Subcutaneous adipose tissue (tissue), 4 donors: ENCODE measurements around the gene HRH1. TPM values are rescaled to one million over a fixed set of nuclear protein-coding genes. Genes with fewer than 3 reads are reported as not detected.

Source experiments
- total RNA-seq, 4 donors: library from RNA; depleted of rRNA; stranded (reverse); fragments of >200 nt; gene quantifications; one replicate each; pipeline ENCODE4 v1.1.0, GENCODE V29; 2016
- TF ChIP-seq, protein P1 (sequence below): fragments of 450-650 bp; IDR thresholded peaks from one replicate; pipeline ENCODE4 v1.5.1; 2016; ENCODE audit warnings: low read depth, mild to moderate bottlenecking, control low read depth, antibody characterized with exemption, moderate library complexity

HRH1 gene
- total RNA-seq, 4 donors from 2014 or later, result 3.2 to 8.4 (median 4.9) TPM

DNA sequence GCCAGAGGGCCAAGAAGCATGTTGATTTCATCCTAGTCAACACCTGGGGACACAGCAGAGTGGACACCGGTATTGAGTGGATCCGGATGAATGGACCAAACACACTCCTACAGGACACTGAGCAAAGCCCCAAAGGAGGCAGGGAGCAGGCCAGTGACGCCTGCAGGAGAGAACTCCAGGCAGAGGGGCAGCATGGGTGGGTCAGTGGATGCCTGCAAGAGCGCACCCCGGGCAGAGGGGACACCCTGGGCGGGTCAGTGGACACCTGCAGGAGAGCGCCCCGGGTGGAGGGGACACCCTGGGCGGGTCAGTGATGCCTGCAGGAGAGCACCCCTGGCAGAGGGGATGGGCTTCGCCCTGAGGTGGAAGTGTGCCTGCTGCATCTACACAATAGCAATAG, 27.6 kb upstream of the HRH1 start:
- TF ChIP-seq, protein P1, sequence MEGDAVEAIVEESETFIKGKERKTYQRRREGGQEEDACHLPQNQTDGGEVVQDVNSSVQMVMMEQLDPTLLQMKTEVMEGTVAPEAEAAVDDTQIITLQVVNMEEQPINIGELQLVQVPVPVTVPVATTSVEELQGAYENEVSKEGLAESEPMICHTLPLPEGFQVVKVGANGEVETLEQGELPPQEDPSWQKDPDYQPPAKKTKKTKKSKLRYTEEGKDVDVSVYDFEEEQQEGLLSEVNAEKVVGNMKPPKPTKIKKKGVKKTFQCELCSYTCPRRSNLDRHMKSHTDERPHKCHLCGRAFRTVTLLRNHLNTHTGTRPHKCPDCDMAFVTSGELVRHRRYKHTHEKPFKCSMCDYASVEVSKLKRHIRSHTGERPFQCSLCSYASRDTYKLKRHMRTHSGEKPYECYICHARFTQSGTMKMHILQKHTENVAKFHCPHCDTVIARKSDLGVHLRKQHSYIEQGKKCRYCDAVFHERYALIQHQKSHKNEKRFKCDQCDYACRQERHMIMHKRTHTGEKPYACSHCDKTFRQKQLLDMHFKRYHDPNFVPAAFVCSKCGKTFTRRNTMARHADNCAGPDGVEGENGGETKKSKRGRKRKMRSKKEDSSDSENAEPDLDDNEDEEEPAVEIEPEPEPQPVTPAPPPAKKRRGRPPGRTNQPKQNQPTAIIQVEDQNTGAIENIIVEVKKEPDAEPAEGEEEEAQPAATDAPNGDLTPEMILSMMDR, result no peak

DNA sequence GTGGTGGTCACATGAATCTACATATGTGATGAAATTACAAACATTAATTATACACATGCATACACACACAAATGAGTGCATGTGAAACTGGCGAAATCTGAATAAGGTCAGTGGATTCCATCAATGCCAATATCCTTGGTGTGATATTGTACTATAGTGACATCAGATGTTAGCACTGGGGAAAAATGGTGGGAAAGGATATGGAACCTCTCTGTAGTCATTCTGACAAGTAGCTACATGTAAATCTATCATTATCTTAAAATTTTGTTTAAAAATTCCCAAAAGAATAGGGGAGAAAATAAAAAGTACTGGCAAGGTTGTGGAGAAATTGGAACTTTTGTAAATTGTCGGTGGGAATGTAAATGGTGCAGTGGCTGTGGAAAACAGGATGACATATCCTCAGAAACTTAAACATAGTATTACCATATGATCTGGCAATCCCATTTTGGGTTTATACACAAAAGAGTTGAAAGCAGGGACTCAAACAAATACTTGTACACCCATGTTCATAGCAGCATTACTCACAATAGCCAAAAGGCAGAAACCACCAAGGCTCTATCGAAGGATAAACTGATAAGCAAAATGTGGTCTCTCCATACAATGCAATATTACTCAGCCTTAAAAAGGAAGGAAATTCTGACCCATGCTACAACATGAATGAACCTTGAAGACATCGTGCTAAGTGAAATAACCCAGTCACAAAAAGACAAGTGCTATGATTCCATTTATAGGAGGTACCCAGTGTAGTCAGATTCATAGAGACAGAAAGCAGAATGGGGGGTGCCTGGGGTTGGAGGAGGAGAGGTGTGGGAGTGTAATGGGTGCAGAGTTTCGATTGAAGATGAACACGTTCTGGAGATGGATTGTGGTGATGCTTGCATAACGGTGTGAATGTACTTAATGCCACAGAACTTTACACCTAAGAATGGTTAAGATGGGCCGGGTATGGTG, 25.3 kb upstream of the HRH1 start:
- TF ChIP-seq, protein P1, result no peak

DNA sequence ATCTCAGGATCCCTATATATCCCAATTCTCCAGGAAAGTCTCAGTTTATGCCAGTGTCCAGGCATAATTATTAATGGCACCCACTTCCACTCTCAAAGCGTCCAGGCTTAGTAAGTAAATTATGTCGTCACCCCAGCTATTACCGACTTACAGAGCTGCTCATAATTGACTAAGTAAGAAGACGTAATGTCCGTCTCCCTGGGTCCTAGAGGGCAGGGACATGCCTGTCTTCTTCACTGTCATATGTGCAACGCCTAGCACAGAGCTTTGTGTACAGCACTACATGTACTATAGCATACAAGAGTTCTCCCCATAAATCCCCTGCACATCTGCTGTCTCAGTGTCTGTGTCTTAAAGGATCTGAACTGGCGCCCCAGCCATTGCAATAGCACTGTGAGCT, 23.9 kb upstream of the HRH1 start:
- TF ChIP-seq, protein P1, result no peak

DNA sequence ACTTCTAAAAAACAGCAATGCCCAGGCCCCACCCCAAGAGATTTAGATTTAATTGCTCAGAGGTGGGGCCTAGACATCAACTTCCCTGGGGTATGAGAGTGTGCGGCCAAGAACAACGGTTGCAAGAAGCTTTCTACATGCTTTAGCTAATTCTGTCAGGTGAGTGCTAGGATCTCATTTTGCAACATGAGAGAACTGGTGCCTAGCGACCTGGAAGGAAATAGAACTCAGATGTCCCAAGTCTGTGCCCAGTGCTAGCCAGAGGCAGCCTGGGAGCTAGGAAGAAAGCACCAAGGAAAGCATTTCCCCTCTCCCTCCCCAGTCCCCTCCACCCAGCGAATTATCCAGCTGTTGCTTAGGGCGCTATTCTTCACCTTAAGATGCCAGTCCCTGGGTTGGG, 22.9 kb upstream of the HRH1 start:
- TF ChIP-seq, protein P1, result no peak

DNA sequence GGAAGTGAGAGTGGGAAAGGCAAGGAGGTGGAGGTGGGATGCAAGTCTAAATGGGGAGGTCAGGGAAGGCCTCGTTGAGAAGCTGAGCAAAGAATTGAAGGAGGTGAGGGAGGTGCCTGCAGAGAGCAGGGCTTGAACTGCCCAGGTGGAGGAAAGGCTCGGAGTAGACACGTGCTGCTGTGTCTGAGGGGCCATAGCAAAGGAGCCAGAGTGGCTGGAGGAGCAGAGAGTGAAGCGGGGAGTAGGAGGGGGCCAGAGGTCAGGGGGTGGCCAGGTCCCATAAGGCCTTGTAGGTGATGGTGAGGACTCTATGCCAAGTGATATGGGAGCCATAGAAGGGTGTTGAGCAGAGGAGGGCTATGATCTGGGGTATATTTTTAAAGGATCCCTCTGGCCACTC, 21.4 kb upstream of the HRH1 start:
- TF ChIP-seq, protein P1, result no peak

DNA sequence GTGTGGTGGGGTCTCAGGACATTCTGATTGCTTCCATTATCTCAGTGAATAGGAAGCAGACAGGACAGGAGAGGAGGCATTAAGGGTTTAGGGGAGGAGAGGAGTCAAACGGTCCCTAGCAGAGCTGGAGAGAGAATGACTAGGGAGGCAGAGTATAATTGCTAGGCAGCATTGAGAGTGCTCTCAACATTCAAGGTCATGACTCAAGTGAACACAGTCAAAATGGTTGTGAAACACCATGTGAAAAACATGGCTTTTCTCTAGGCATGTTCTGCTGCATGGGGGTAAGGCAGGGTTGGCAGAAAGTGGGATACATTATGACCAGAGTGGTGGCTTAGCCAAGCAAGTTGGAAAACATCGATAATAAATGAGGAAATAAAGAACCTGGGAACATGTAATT, 19.5 kb upstream of the HRH1 start:
- TF ChIP-seq, protein P1, result no peak

DNA sequence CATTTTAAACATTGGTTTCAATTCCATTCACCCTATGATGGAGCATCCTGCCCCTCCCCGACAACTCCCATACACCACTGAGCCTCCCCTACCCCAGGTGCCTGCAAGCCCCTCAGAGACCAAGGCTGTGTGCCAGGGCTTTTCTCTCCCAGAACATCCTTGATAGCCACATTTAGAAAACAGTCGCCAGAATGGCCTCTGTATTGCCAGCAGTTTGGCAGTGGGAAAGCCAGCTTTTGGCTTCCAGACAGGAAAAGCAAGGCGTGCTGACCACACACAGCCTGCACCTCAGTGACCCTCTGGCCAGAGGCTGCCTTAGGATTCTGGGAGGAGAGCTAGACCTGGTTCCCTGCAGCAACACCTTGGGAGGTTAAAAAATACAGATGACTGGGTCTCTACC, 18.2 kb upstream of the HRH1 start:
- TF ChIP-seq, protein P1, result no peak
